ENCODE data around the gene OR10D3.
"Not testable (repeated sequence)": the region's sequence is repeated elsewhere in the genome, so short reads cannot be mapped to it uniquely, and the experiment has no call there.

Gene OR10D3

DNA sequence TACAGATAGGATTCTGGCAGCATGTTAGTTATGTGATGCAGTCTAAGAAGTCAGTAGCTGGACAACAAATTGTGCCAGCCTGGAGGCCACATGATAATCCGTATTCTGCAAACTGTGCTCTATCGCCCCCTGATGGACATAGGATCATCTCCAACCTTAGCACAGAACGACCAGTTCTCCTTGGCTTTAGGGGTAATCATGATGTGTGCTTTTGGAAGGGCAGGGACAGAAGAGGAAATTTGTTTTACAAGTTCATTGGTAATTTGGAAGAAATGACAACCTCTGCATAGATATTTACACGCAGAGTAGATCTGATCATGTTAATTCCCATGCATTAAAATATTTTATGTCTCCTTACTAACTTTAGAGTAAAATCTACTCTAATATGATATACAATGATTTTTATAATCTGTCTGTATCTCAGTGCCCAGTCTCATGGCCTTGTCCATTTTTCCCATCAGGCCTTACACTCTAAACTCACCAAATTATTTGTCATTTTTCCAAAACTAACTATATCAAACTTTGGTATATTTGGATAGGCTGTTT is 12.1 kb downstream of the OR10D3 start:
- DNase-seq, result no peak

- DNase-seq, result no peak
Measured at GRCh38 chr11:124197999-124198398, 14.9 kb downstream of the OR10D3 start.

- no peak for DNase-seq
Measured at GRCh38 chr11:124198897-124199296, 15.8 kb downstream of the OR10D3 start.

- no peak for DNase-seq
Measured at GRCh38 chr11:124199702-124200101, 16.6 kb downstream of the OR10D3 start.

DNA sequence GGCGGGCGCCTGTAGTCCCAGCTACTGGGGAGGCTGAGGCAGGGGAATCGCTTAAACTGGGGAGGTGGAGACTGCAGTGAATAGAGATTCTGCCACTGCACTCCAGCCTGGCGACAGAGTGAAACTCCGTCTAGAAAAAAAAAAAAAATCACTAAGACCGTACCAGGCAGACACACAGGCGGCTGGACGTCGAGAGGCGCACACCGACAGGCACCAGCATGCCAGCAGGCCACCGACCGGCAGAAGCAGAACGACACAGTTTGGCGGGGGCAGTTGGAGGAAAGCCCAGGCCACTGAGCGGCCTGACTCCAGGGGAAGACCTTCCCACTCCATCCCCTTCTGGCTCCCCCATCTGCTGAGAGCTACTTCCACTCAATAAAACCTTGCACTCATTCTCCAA is 17.5 kb downstream of the OR10D3 start:
- DNase-seq, result no peak

GRCh38 chr11:124202951-124203350 is 19.8 kb downstream of the OR10D3 start:
- DNase-seq, result no peak

- DNase-seq, result no peak
Measured at GRCh38 chr11:124204008-124204407, 20.9 kb downstream of the OR10D3 start.

DNA sequence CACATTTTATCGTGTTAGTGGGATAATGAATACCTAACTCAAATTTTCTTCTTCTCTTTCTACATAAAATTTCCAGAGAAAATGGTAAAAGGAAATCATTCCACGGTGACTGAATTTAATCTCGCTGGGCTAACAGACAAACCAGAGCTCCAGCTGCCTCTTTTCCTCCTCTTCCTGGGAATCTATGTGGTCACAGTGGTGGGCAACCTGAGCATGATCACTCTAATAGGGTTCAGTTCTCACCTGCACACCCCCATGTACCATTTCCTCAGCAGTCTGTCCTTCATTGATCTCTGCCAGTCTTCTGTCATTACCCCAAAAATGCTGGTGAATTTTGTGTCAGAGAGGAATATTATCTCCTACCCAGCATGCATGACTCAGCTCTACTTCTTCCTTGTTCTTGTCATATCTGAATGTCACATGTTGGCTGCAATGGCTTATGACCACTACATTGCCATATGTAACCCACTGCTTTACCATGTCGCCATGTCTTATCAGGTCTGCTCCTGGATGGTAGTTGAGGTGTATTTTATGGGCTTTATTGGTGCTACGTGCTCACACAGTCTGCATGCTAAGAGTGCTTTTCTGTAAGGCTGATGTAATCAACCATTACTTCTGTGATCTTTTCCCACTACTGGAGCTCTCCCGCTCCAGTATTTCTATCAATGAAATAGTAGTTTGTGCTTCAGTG is 24.1 kb downstream of the OR10D3 start:
- no peak for DNase-seq

GRCh38 chr11:124209824-124210357 is 26.7 kb downstream of the OR10D3 start:
- DNase-seq, result no peak

- DNase-seq, result no peak
Measured at GRCh38 chr11:124210421-124210820, 27.3 kb downstream of the OR10D3 start.

DNA sequence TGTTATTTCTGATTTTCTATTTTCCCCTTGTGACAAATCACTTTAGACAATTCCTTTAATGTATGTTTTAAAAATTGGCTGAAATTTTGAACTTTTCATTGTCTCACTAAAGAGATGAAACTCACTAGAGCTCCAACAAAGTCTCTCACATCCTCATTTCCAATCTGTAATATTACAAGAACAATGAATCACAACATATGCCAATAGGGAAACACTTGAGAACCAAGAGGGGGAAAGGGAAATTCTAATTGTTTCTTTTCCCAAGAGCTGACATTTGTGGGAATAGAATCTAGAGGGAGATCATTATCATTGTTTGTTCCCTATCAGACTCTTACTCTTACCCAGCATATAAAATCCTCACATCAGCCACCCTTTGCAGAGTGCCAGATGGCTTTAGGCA is 28.2 kb downstream of the OR10D3 start:
- DNase-seq, result no peak

- no peak for DNase-seq
Measured at GRCh38 chr11:124214027-124214426, 30.9 kb downstream of the OR10D3 start.

DNA sequence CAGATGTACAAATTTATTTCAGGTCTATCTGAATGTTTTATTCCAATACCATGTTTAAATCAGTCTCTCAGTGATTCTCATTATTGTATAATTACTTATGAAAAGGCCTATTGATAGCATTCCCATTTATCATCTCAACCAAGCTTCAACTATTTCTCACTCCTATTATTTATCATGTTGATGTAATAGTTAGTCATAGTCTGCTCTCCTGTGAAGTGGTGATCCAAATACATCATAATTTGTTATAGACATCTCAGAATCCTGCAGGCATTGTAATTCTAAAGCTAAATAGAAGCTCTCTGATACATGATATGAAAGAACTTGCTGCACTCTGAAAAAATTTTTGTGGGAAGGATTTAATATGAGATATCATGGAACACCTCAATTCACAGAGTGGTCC is 36.0 kb downstream of the OR10D3 start:
- DNase-seq, result no peak

- no peak for DNase-seq
Measured at GRCh38 chr11:124222407-124222806, 39.3 kb downstream of the OR10D3 start.

DNA sequence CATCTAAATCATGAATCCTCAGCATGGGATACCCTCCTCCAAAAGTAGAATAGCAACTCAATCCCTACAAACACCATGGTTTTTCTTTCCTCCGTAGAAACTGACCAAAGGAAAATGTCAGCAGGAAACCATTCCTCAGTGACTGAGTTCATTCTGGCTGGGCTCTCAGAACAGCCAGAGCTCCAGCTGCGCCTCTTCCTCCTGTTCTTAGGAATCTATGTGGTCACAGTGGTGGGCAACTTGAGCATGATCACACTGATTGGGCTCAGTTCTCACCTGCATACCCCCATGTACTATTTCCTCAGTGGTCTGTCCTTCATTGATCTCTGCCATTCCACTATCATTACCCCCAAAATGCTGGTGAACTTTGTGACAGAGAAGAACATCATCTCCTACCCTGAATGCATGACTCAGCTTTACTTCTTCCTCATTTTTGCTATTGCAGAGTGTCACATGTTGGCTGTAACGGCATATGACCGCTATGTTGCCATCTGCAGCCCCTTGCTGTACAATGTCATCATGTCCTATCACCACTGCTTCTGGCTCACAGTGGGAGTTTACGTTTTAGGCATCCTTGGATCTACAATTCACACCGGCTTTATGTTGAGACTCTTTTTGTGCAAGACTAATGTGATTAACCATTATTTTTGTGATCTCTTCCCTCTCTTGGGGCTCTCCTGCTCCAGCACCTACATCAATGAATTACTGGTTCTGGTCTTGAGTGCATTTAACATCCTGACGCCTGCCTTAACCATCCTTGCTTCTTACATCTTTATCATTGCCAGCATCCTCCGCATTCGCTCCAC is 41.7 kb downstream of the OR10D3 start:
- not testable (repeated sequence) for DNase-seq

- DNase-seq, result no peak
Measured at GRCh38 chr11:124225471-124225870, 42.3 kb downstream of the OR10D3 start.

GRCh38 chr11:124233376-124233775 is 50.2 kb downstream of the OR10D3 start:
- DNase-seq, result no peak

Measured in activated CD4-positive, CD25-positive, alpha-beta regulatory T cell treated with anti-CD3 and anti-CD28 coated beads, Interleukin-2, amount 50 U/mL, for 72 hours (primary cell).